Cardiac septum (tissue), 1 donor: ENCODE measurements around the gene SPDYC. TPM values are rescaled to one million over a fixed set of nuclear protein-coding genes. Genes with fewer than 3 reads are reported as not detected.

Experiments used
- DNase-seq: peaks from one replicate; pipeline ENCODE4 v3.0.0-alpha.2; 2020; ENCODE audit warnings: low spot score
- intact Hi-C: fragments of 100-400 bp; cut with DNase I; formaldehyde crosslinking; loops from one replicate; pipeline ENCODE4 v1.14.0; 2022
- microRNA-seq: library from miRNA; unstranded; fragments of <30 nt; microRNA quantifications from one replicate; pipeline ENCODE4 v1.2.0, GENCODE V29; 2020
- total RNA-seq: library from RNA; stranded (reverse); fragmentation: NEBNext Ultra II Directional; extraction: Animal tissue kit (Norgen Biotek cat#: 25700); gene quantifications from one replicate; pipeline ENCODE4 v1.2.1, GENCODE V29; 2021
- donor health status: DM: no; HTN: no; CAD: no.

Gene SPDYC
- total RNA-seq, 1 donor from 2014 or later: not detected

GRCh38 chr11:65215441-65216076 is 45.5 kb downstream of the SPDYC start:
- DNase-seq: peak; percentile 56

GRCh38 chr11:65216830-65217229 is 46.8 kb downstream of the SPDYC start:
- DNase-seq: peak; percentile 14
- intact Hi-C loops: no loop called here

More at GRCh38 chr11:65215441-65216076, 45.5 kb downstream of the SPDYC start:
- intact Hi-C loops: no loop called here

- peak; percentile 39 for DNase-seq
- intact Hi-C loops: no loop called here
These were observed 47.7 kb downstream of the SPDYC start for GRCh38 chr11:65217441-65218423.

- intact Hi-C loops: no loop called here
- DNase-seq: peak; percentile 44
These were observed 48.4 kb downstream of the SPDYC start for GRCh38 chr11:65218446-65218845.

- no peak for DNase-seq
- intact Hi-C loops: no loop called here
These were observed 49.8 kb downstream of the SPDYC start for GRCh38 chr11:65219930-65220213.

GRCh38 chr11:65221026-65221425 is 51.0 kb downstream of the SPDYC start:
- DNase-seq: no peak
- intact Hi-C loops: no loop called here

Small RNAs within 50 kb of the gene (microRNA-seq; reads per million reads assigned to microRNA genes)
- gene MIR6751: not detected

Other genes with a start within 250 kb of the SPDYC start
- 24.9 TPM for gene PPP2R5B, start 245.5 kb upstream of the SPDYC start, total RNA-seq
- gene GPHA2, start 234.3 kb upstream of the SPDYC start, total RNA-seq: not detected
- gene MAJIN, start 198.1 kb upstream of the SPDYC start, total RNA-seq: not detected
- gene BATF2, start 173.3 kb upstream of the SPDYC start, total RNA-seq: 0.70 TPM
- gene ARL2, start 156.1 kb upstream of the SPDYC start, total RNA-seq: 120 TPM
- gene SNX15, start 142.8 kb upstream of the SPDYC start, total RNA-seq: 17.0 TPM
- gene SAC3D1, start 129.0 kb upstream of the SPDYC start, total RNA-seq: 5.0 TPM
- 3.5 TPM for gene NAALADL1, start 111.7 kb upstream of the SPDYC start, total RNA-seq
- gene CDCA5, start 86.2 kb upstream of the SPDYC start, total RNA-seq: 1.5 TPM
- 23.5 TPM for gene ZFPL1, start 86.0 kb upstream of the SPDYC start, total RNA-seq
- gene VPS51, start 74.0 kb upstream of the SPDYC start, total RNA-seq: 87.1 TPM
- gene TM7SF2, start 58.4 kb upstream of the SPDYC start, total RNA-seq: 50.1 TPM
- gene ZNHIT2, start 52.5 kb upstream of the SPDYC start, total RNA-seq: 5.5 TPM
- gene FAU, start 48.1 kb upstream of the SPDYC start, total RNA-seq: 511 TPM
- 28.5 TPM for gene MRPL49, start 47.9 kb upstream of the SPDYC start, total RNA-seq
- gene SYVN1, start 35.7 kb upstream of the SPDYC start, total RNA-seq: 25.2 TPM
- gene CAPN1, start 11.7 kb downstream of the SPDYC start, total RNA-seq: 89.6 TPM
- 3.5 TPM for gene POLA2, start 91.7 kb downstream of the SPDYC start, total RNA-seq
- 3.6 TPM for gene CDC42EP2, start 144.6 kb downstream of the SPDYC start, total RNA-seq
- 46.2 TPM for gene DPF2, start 163.6 kb downstream of the SPDYC start, total RNA-seq
- not detected for gene TIGD3, start 184.5 kb downstream of the SPDYC start, total RNA-seq
- gene SLC25A45, start 212.4 kb downstream of the SPDYC start, total RNA-seq: 10.5 TPM
- 14.4 TPM for gene FRMD8, start 216.4 kb downstream of the SPDYC start, total RNA-seq